ENCODE results near the gene MYO1D.
"Not testable (repeated sequence)": the region's sequence is repeated elsewhere in the genome, so short reads cannot be mapped to it uniquely, and the experiment has no call there.

MYO1D gene

DNA sequence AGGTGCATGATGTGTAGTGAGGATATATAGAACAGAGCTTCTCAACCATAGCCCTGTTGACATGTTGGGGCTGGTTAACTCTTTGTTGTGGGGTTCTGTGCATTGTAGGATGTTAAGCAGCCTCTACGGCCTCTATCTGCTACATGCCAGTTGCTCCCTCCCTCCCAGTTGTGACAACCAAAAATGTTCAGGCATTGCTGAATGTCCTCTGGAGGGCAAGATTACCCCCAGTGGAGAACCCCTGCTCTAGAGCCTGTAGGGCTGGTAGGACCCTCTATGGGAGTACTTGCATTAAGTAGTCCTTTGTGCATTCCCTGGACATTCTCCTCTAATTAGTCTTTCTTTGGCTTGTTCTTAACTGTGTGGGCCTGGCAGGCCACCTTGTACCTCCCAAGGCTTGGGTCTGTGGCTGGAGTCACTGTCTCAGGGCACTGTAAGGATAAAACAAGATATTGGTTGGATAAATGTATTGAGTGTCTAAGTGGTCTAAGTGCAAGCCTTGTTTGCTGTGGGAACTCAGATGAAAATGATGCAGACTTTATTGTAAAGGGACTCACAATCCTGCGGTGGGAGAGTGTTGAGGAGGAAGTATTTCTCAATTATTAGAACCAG is 19.8 kb upstream of the MYO1D start:
- in situ Hi-C loops (cut with MboI; ENCODE audit: low sequenced_read_pairs), result no loop called here

DNA sequence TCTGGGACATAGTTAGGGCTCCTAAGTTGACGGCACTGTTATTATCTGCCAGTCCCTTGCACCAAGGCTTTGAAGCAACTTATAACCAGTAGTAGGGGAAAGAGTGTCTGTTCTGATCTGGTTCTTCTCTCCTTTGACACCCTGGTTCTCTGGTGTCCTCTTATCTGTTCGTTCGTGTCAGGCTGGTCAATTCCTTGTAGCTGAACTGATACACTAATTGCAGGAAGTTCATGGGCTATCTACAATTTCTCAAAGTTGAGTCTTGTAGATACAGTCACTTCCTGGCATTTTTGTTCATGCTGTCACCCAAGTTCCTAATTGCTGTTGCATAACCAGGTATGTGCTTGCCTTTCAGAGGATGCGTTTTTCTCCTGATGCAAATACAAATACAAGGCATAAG is 17.3 kb upstream of the MYO1D start:
- in situ Hi-C loops (cut with MboI; ENCODE audit: low sequenced_read_pairs), result no loop called here

DNA sequence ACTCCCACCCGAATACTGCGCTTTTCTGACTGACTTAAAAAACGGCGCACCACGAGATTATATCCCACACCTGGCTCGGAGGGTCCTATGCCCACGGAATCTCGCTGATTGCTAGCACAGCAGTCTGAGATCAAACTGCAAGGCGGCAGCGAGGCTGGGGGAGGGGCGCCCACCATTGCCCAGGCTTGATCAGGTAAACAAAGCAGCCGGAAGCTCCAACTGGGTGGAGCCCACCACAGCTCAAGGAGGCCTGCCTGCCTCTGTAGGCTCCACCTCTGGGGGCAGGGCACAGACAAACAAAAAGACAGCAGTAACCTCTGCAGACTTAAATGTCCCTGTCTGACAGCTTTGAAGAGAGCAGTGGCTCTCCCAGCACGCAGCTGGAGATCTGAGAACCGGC is 10.5 kb upstream of the MYO1D start:
- in situ Hi-C loops (cut with MboI; ENCODE audit: low sequenced_read_pairs), result not testable (repeated sequence)

DNA sequence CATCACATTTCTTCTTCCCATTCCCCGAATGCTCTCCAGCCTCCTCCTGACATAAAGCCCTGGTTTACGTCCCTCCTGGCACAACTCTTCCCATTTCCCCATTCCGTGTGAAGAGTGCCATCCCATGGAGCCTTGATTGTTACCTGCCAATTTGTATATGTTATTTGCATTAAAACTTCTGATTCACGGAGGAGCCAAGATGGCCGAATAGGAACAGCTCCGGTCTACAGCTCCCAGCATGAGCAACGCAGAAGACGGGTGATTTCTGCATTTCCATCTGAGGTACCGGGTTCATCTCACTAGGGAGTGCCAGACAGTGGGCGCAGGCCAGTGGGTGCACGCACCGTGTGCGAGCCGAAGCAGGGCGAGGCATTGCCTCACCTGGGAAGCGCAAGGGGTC is 10.0 kb upstream of the MYO1D start:
- in situ Hi-C loops (cut with MboI; ENCODE audit: low sequenced_read_pairs), result not testable (repeated sequence)

- in situ Hi-C loops (cut with MboI; ENCODE audit: low sequenced_read_pairs), result no loop called here
Observed at GRCh38 chr17:32882734-32883133, 5.8 kb upstream of the MYO1D start.

DNA sequence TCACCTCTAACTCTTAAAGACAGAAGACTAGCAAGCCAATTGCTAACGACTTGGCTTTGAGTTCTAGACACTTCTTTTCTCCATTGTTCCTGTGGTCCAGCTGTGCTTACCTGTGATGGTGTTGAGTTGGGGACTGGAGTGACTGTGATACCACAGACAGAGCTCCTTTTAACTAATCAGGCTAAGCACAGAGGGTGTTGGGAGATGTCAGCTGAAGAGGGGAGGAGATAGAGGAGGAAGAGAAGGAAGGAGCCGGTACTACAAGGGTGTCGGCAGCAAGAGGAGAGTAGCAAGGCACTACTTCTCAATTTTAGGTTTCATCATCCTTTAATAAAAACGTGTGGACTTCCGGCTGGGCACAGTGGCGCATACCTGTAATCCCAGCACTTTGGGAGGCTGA is 5.1 kb upstream of the MYO1D start:
- in situ Hi-C loops (cut with MboI; ENCODE audit: low sequenced_read_pairs), result no loop called here

DNA sequence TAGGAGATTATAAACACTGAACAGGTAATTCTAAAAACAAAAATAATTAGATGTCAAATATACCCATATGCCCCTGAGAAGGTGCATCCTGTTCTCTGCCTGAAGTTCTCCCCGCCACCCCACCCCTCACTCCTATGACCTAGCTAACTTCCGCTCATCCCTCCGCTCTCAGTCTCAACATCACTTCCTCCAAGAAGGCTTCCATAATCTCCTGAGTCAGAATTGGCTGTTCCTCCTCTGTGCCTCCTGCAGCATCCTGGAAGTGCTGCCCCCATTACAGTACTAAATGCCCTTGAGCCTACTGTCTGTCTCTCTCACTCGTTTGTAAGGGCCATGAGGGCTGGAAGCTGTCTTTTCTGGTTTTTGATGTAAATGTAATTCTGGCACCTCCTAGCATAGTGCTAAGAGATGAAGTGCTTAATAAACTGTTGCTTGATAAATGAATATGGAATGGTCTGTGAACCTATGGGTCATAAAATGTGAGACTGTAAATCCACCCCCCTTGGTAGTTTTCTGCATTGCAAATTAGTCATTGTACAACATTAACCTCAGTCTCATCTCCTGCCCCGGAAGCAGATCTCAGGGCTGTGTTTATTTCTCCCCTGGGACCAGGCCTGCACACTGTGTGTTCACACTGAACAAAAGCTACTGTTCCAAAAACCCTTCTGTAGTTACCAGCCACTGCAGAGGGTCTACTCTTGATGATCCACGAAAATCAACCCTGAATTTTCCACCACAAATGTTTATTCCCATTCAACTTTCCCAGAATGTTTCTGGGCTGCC is 3.9 kb upstream of the MYO1D start:
- in situ Hi-C loops (cut with MboI; ENCODE audit: low sequenced_read_pairs), result no loop called here

- in situ Hi-C loops (cut with MboI; ENCODE audit: low sequenced_read_pairs), result no loop called here
Observed at GRCh38 chr17:32879134-32879533, 2.2 kb upstream of the MYO1D start.

GRCh38 chr17:32878211-32878610 is 1.3 kb upstream of the MYO1D start:
- in situ Hi-C loops (cut with MboI; ENCODE audit: low sequenced_read_pairs), result no loop called here

- in situ Hi-C loops (cut with MboI; ENCODE audit: low sequenced_read_pairs), result no loop called here
Observed at GRCh38 chr17:32877164-32877764, 340 bp upstream of the MYO1D start.

DNA sequence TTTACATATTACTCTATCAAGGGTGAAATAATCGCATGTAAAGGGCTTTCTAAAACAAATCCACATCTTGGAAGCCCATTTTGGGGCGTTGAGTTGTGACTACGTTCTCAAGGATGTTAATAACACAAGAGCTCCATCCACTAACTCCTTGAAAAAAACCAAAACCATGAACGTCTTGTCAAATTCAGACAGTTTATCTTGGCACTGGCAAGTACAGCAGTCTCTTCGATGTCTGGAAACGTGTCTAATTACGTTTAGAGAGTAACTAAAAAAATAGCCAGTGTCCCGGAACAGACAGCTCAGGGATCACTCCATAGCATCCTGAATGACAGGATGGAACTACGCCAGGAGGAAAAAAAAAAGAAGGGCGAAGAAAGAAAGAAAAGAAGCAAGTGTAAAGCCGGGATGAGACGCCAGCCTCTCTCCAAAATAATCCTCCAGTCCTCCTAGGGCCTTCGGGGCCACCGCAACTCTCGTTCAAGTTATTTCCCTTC is 954 bp downstream of the MYO1D start:
- in situ Hi-C loops (cut with MboI; ENCODE audit: low sequenced_read_pairs), result no loop called here

DNA sequence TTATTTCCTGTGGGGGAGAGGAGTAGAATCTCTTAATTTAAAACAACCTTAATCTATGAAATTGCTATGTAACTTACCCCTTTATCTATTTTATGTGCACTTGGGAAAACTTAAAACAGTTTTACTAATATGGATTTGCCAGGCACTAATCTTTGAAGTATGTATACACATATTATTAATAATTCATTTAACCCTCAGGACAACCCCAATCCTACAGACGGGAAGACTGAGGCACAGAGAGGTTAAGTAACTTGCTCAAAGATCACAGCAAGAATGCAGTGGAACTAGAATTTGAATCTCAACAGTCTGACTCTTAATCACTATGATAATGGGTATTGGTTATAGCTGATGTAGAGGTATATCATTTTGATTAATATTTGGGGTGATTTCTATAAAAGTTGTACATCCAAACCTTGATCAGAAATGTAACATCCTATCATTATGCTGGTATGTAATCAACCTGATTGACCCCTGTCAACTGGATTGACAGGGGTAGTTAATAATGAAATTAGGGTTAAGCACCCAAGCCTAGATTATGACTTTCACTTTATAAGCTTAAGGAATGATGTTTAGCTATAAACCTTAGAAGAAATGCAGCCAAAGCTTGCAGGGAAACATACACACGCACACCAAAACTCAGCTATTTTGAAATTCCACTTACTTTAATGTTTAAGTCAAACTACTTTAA is 1.6 kb downstream of the MYO1D start:
- in situ Hi-C loops (cut with MboI; ENCODE audit: low sequenced_read_pairs), result no loop called here

GRCh38 chr17:32873114-32873513 is 3.8 kb downstream of the MYO1D start:
- in situ Hi-C loops (cut with MboI; ENCODE audit: low sequenced_read_pairs), result no loop called here

DNA sequence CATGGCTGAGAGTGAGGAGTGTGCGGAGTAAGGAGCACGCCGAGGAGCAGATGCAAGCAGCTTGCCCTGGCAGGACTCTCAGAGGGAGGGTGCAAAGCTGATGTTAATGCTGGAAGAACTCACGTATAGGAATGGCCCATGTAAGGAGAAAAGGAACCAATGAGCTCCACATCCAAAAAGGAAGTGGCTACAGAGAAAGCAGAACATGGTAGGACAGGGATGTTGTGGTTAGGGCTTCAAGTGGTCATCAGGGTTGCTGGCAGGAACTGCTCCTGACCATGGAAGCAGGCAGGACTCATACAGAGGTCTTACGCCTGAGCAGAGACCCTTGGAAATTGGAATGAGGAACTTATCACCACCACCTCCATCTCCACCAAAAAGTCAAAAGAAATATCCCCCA is 5.2 kb downstream of the MYO1D start:
- in situ Hi-C loops (cut with MboI; ENCODE audit: low sequenced_read_pairs), result no loop called here

DNA sequence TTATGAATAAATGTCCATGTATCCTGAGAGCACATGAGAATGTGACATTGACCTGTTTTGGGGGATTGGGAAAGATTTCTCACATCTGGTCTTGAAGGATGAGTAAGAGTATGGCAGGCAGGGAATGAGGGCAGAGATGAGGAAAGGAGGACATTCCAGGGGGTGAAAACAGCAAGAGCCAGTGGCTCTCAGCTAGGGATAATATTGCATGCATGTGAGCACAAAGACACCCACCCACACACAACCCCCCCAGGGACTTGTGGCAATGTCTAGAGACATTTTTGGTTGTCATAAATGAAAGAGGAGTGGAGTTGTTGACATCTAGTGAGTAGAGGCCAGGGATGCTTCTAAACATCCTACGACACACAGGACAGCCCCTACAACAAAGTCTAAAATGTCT is 6.0 kb downstream of the MYO1D start:
- in situ Hi-C loops (cut with MboI; ENCODE audit: low sequenced_read_pairs), result no loop called here

DNA sequence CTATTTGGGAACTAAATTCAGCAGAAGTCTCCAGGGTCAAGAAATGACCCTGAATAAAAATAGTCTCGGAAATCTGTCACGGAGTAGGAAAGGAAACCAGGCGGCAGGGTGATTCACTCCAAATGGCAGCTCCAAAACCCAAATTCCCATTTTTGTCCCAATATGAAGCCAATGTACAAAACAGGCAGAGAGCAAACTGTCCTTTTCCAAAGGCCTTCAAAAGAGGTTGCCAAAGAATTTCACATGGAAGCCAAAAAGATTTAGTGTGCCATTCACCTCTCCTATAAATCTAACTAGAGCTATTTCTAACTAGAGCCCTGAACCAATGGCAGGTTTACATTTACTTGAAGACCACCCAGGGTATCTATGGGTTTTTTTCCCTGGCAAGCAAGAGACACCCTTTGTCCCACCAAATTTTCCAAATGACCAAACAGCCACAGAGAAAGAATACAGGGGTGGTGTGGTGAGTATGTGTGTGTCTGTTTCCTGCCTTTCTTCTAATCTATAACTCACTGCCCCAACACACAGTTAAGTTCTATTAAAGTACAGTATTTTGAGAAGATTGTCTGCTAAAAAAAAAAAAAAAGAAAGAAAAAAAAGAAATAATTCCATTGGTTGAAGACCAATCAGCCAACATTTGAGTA is 6.8 kb downstream of the MYO1D start:
- in situ Hi-C loops (cut with MboI; ENCODE audit: low sequenced_read_pairs), result no loop called here

DNA sequence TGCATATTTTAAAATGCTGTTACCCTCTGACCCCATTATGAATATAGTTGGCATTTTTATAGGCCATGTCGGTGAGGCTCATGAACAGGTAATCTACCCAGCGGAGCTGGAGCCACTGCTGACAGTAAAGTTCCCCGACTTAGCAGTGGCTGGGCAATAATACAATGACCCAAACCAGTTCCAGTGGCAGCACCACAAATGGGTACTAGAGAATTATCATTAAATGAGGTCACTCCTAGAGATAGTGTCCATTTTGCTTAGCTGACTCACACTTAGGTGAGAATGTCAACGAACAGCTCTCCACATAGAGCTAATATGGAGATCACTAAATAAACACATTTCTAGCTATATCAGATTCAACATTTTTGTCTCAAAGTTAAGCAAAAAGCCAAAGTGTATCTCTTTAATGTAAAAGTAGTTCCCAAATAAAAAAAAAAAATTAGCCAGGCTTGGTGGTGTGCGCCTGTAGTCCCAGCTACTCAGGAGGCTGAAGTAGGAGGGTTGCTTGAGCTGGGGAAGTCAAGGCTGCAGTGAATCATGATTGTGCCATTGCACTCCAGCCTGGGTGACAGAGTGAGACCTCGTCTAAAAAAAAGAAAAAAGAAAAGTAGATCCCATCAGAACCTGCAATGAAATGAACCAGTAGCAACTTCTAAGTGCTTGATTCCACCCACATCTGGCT is 7.4 kb downstream of the MYO1D start:
- in situ Hi-C loops (cut with MboI; ENCODE audit: low sequenced_read_pairs), result no loop called here

GRCh38 chr17:32865141-32865540 is 11.8 kb downstream of the MYO1D start:
- in situ Hi-C loops (cut with MboI; ENCODE audit: low sequenced_read_pairs), result no loop called here

DNA sequence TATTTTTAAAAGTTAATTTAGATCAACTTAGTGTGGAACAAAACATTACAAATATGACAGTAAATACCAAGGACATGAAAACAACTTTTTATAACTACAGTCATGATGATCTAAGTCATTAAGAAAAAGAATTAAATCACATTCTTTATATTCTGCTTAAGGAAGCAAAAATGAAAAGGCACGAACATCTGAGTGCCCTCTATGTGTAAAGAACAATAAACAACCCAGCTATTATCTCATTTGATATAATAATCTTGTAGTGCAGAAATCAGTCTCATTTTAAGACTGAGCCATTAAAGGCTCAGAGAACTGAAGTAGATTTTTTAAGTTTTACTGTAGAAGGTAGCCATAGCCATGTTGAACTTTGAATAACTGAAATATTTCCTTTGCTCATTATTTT is 13.4 kb downstream of the MYO1D start:
- in situ Hi-C loops (cut with MboI; ENCODE audit: low sequenced_read_pairs), result no loop called here

GRCh38 chr17:32862940-32863339 is 14.0 kb downstream of the MYO1D start:
- in situ Hi-C loops (cut with MboI; ENCODE audit: low sequenced_read_pairs), result no loop called here

GRCh38 chr17:32861981-32862380 is 14.9 kb downstream of the MYO1D start:
- in situ Hi-C loops (cut with MboI; ENCODE audit: low sequenced_read_pairs), result no loop called here

All from HL-60/S4 treated with phorbol 12-myristate 13-acetate at 8.2 ng/mL for 4 days and 3 days (cell line).